ENCODE results near the gene ADRA2C.

The ADRA2C gene

DNA sequence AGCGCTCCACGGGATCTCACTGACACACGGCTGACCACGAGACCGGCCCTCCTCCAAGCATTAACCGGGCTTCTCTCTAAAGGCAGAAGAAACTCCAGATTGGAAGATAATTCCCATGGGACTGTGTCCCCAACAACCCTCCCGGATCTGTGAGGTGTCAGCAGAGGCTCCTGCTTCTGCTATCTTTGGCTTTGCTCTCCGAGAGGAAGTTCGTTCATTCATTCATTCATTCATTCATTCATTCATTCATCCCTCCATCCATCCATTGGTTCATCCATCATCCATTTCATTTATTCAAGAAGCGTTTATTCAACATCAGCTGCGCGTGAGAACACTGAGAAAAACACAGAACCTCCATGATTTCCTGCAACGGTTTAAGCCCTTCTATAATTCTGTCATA is 11.5 kb downstream of the ADRA2C start:
- no peak for DNase-seq (ENCODE audit: low read depth)

DNA sequence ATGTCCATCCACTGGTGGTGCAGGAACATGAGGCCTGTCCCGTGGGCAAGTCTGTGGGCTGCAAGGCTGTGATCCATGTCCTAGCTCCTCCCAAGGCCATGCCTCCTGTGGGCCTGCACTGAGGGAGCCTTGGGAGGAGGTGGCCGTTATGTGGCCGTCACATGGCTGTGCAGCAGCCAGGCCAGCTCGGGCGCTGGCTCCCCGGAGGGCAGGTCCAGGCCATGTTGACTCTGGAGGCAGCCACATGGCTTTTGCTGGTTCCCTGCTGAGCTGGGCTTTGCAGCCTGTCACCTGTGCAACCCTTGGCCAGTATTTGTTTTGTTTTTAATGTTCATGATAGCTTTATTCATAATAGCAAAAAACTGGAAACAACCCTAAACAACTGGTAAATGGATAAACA is 13.3 kb downstream of the ADRA2C start:
- no peak for DNase-seq (ENCODE audit: low read depth)

DNA sequence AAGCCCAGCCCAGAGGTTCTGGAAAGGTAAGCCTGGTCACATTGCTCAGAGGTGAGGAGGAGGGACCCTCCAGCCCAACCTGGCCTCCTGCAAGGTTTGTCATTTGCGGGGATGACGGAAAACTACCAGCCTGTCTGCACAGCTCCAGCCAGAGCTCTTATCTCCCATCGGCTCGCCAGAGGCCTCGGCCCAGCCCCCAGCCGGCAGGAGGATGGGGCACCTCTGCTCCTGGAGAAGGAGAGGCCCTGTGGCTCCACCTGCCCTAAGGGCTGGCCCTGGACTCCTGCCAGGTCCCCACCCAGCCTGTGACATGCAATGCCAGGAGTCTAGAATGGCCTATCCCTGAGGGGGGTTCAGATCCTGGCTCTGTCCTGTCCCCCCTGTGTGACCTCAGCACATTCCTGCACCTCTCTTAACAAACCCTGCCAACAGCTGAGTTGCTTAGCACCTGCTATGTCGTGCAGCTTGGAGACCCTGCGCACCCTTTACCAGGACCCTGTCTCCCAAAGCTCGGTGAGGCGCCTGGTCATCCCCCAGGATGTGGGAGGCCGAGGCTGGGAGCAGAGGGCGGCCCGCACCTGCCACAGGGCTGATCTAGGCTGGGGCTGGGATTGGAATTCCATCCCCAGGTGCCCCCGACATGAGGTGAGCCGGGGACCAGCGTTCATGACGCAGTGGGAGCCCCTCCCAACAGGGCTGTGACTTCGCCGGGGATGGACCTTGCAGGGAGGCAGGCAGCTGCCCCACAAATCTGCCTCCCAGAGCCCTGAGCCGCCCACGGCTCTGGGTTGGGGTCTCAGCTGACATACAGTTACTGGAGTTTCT is 14.4 kb downstream of the ADRA2C start:
- DNase-seq (ENCODE audit: low read depth), result no peak

DNA sequence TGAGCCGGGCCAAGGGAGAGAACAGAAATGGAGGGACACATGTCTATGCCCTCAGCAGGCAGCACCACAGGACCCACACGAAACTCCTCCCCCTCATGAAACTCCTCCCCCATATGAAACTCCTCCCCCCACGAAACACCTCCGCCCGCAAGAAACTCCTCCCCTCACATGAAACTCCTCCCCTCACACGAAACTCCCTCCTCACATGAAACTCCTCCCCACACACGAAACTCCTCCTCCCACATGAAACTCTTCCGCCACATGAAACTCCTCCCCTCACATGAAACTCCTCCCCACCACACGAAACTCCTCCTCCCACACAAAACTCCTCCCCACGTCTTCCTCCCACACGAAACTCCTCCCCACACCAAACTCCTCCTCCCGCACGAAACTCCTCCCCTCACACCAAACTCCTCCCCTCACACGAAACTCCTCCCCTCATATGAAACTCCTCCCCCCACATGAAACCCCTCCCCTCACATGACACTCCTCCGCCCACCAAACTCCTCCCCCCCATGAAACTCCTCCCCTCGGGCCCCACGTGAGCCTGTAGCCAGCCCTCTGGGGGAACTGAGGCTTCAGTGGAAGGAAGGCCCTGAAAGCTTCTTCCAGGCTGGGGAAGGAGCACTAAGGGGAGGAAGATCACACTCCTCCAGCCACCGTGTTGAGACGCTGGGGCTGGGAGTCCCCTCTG is 15.2 kb downstream of the ADRA2C start:
- no peak for DNase-seq (ENCODE audit: low read depth)

DNA sequence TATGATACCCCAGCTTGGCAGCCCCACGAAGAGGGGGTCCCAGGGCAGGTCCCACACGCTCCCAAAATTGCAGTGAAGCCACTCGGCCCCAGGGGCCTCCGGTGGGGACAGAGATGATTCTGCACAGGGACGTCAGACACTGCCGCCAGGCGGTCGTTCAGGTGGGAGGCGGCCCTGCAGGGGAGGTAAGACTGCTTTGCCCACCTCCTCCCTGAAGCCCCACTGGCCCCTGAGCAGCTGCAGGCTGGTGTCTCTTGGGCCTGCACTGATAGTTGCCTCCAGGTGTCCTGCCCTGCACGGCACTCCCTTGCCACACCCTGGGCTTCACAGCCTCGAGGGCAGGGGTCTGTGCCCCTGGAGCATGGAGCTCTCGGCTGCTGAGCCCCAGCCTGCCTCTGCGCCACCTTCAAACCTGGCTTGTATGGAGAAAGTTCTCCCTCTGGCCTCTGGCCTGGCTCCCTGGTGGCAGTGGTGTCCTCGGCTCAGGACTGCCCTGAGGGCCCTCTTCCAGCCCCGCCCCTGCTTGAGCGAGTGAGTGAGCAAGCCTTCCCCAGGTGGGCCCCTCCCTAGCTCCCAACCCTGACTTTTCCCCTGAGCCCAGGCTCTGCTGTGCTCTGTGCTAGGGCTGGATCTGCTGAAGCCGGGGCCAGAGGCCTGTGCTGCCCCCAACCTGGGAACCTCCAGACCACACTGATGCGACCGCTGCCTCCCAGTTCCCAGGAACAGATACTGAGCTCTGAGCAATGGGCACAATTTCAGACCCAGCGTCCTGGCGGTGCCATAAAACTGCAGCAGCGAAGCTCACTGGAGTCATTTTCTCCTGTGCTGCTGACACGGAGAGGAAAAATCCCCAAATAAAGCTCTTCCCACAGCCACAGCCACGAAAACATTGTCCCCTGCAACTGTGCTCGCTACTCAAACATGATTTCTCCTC is 16.1 kb downstream of the ADRA2C start:
- no peak for DNase-seq (ENCODE audit: low read depth)

DNA sequence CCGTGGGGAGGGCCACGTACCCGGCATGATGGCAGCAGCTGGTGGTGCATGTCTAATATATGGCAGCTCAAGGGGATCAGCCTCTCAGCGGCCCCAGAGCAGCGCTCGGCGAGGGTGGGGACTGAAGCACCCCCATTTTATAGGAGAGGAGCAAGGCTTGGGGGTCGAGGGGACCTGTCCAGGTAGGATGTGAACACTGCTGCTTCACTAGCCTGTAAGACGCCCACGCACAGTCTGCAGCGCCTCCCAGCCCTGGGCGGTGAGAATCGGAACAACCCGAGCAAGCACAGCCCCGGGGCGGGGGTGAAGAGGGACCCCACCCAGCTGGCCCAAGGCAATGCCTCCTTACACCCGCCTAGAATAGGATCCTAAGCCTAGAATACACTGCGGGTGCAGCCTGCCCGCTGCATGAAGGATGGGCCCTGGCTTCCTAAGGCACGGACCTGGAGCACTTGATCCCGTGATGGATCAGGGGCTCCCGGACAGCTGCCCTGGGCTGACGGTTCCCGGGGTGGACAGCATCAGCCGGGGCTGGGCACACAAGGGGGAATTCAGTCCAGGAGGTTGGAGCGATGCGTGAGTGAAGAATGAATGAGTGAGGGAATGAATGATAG is 17.6 kb downstream of the ADRA2C start:
- DNase-seq (ENCODE audit: low read depth), result no peak

DNA sequence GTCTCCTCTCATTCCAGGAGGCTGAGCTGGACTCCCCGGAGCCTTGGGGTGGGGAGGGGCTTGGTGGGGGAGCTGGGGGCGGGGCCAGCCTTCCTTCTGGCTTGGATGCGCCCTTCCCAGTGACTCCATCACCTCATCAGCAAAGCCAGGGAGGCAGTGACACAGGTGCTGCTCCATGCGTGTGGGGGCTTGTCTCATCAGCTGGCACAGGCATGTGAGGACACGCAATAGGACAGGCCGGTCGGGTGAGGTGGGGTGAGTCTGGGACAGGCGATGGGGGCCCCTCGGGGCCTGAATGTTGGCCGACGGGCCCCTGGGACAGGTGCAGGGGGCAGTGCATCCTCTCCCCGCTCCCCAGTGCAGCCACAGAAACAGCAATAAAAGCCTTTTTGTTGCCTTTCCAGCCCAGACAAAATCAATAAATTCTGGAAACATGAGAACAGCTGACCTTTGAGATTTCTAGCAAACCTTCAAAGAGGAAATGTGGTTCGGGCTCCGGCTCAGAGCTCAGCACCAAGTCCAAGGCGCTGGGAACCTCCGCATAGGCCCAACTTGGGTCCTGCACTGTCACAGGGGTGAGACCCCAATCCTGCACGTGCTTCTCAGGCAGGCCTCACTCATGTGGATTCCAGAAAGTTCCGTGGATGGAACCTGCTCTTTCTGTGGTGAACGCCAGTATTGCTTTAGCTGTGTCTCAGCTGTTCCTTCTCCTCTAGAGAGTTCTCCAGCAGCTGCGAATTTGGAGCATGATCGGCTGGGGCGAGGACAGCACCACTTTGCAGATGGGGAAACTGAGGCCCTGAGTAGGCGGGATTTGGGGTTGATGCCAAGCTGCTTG is 18.5 kb downstream of the ADRA2C start:
- no peak for DNase-seq (ENCODE audit: low read depth)

DNA sequence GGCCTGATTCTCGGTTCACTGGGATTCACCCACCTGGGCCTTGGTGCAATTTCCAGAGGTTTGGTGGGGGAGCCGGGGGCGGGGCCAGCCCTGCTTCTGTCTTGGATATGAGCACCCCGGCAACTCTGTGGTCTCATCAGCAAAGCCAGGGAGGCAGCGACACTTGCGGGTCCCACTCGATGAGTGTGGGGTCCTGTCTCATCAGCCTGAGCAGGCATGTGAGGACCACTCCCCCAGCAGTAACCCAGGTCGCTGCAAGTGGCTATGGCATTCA is 19.0 kb downstream of the ADRA2C start:
- DNase-seq (ENCODE audit: low read depth), result no peak

DNA sequence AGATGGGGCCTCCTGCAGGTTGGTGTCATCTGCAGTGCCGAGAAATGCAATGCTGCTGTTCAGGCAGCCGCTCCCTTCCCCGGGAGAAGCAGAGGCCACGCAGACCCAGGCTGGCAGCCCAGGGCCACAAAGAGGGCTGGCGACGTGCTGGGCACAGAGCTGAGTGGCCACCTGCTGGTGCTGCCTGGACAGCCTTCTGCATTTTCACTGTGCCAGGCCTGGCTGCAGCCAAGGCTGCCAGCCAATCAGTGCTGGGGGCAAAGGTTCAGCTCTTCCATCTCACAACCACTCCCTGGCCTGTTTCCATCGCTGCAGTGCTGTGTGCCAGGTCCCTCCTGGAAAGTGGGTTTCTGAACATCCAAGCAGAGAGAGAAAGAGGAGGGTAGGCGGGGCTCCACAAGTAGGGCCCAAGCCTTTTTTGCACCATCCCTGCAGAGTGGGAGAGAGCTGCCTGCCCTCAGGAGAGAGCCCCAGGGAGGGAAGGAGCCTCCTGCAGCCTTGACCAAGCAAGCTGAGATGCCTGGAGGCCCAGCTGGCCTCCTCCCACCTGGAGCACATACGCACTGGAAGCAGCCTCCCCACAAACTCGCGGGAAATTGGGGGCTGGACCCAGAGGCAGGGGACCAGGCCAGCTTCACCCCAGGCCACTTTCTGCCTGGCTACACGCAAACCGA is 20.1 kb downstream of the ADRA2C start:
- DNase-seq (ENCODE audit: low read depth), result no peak

DNA sequence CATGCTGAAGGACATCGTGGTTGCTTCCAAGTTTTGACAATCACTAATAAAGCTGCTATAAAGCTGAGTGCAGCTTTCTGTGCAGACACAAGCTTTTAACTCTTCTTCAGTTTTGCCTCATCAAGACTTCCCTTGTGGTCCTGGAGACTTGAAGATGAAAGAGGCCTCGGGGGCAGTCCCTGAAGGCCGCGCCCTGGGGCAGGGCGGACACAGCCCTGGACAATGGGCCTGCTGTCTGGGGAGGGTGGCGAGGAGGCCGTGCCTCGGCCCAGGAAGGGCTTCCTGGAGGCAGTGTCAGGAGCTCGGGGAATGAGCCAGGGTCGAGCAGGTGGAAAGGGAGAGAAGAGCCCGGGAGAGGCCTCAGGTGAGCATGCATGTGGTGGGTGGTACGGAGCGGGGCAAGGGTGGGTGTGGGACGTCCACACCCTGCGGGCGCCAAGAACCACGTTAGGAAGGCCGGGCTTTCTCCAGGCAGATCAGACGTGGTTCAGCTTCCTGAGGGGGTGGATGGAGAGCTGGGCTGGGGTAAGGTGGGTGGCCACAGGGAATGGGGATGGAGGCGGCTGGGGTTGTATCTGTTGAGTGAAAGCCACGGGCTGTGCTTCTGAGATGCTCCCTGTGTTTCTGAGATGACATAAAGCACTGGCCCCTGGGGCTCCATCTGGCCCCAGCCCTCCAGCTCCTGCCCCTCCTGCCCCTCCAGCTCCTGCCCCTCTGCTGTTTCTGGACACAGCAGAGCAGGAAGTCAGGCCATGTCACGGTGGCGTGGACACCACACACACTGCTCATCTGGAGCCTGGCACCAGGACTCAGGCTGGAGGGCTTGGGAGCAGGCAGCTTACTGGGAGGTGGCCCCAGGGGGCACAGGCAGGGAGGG is 21.5 kb downstream of the ADRA2C start:
- no peak for DNase-seq (ENCODE audit: low read depth)

DNA sequence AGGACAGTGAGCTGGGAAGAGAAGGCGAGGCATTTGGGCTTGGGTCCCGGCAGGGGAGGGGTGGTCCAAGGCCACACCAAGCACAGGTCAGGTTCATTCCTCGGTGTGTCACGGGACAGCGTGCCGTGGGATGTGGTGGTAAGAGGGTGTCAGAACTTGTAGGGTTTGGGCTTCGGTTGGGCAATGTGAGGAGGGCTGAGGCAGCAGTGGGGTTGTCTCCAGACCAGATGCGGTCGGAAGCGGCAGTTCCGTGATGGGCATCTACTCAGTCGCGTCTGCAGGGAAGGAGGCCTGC is 22.1 kb downstream of the ADRA2C start:
- DNase-seq (ENCODE audit: low read depth), result no peak

DNA sequence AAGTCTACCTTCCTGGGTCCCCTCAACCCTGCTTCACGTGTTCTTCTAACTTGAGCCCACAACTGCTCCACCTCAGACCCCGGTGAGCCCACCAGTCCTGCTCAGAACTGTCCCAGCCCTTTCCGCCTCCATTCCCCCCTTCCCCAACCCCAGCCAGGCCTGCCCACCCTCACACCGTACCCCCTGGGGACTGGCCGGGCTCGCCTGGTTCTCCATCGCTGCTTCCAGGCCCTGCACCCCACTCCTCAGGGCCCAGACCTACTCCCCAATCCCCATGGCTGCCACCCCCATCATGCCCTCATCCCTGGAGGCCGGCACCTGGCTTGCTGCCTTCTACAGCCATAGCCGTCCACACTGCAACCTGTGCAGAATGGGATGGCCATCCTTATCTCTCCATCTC is 23.4 kb downstream of the ADRA2C start:
- DNase-seq (ENCODE audit: low read depth), result no peak

DNA sequence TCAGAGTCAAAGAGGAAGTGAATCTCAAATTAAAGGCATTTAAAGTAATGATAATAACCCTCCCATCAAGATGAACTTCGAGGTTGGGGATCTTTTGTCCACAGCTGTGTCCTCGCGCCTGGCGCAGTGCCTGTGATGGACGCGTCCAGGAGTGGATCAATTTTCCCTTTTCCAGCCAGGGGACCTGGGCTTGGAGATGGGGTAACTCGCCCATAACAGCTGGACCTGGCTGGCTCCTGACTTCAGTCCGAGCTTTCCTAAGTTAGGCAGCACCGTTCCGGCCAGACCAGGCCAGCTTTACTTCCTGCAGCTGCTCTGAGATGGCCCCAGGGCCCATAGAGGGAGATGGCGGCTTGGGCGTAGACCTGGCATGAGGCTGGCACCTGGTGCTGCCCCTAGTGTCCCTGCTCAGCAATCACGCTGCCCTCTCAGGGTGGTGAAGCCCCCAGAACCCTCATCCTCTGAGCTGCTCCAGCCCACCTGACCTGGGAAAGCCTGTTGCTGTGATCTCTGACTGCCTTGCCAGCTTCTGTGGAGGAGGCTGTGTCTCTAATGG is 23.9 kb downstream of the ADRA2C start:
- no peak for DNase-seq (ENCODE audit: low read depth)

DNA sequence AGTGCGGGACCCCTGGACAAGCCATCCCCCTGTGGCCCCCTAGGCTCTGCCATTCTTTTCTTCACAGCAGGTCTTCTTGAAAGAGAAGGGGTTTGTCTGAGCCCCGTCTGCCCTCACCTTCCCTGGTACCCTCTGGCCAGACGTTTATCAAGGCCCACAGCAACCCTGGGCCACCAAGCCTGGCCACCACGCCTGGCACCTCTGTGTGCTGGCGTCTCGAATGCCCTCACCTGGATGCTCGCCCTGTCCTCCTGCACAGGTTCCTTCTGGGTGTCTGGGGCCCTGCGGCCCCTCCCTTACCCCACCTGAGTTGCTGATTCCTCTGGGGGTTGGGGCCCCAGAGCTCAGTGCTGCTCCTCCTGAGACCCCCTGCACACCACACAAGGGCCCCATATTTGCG is 25.1 kb downstream of the ADRA2C start:
- no peak for DNase-seq (ENCODE audit: low read depth)

DNA sequence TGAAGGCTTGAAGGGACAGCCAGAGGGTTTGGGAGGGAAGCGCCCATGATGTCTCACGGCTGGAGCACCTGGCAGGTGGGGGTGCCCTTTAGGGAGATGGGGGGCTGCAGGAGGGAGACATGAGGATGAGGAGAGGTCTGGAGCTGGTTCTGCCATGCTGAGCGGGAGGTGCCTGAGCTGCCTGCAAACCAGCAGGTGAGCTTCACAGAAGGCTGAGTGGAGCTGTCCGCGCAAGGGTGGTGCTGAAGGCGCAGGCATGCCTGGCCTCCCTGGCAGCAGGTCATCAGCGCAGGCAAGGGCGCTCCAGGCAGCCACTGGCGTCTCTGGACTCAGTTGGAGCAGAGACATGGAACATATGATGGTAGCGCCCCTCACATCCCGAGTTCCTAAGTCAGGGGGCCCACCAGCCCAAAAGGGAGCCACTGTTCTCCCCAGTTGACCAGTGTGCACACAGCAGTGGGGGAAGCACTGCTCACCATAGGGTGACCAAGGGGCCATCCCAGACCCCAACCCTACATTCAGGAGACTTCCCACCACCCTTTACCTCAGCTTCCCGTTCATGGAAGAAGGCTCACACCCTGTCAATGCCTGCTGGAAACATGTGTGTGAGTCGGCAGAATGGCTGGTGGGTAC is 25.8 kb downstream of the ADRA2C start:
- no peak for DNase-seq (ENCODE audit: low read depth)

DNA sequence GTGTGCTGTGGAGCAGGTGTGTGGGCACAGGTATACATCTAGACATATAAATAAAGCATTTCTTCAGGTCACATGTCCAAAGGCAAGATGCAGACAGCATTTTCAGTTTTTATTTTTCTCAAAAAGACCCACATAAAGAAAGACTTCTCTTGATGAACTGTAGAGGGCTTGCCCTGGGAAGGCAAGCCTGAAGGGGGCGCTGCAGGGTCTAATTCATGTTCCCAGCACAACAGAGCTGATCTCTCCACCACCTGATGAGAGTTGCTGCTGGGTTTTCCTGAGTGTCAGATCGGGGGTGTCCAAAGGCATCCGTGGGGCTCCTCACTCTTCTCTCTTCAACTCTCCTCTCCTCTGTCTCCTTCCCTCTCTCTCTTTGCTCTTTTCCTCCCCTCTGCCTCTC is 26.6 kb downstream of the ADRA2C start:
- DNase-seq (ENCODE audit: low read depth), result no peak

DNA sequence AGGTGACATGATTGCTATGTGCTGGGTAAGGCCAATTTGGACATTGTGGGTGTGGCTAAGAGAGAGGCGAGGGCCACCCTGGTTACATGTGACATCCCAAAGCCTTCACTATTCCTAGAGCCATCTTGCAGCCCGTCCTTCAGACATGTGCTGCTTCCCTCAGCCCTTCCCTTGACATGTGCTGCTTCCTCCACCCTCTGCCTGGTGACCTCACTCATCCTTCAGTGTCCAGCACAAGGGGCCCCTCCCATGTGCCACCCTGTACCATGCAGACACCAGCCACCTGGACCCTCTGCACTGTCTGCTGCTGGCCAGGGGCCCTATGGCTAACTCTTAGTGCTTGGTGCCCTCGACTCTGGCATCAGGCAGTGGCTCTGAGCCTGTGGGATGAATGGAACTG is 27.4 kb downstream of the ADRA2C start:
- DNase-seq (ENCODE audit: low read depth), result no peak

DNA sequence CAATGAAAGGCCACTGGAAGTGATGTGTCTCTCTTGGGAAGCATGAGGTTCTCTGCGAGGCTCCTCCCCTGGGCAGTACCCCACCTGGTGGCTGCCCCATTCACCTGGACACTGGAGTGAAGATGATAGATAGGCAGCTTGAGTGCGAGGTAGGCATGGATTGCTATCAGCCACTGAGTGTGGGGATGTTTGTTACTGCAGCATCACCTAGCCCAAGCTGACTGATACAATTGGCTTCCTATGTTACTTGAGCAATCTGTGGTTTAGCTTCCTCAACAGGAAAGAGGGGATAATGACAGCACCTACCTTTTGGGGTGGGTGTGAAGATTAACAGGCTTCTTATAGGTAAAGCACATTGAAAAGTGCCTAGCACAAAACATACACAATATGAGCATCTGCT is 30.8 kb downstream of the ADRA2C start:
- no peak for DNase-seq (ENCODE audit: low read depth)
